Astrocyte (in vitro differentiated cells and primary cell): ENCODE measurements around the gene PLCG2. TPM values are rescaled to one million over a fixed set of nuclear protein-coding genes. Genes with fewer than 3 reads are reported as not detected.

Source experiments
- DNase-seq: peaks from one replicate; pipeline ENCODE4 v3.0.0-alpha.2; 2010; ENCODE audit warnings: low read depth
- FAIRE-seq: peaks from 2 replicates; lab custom pipeline; 2011; peaks lifted over from hg19 to GRCh38; lab: Jason Lieb, UNC
- H2AFZ ChIP-seq: 2 replicates; pipeline ENCODE4 v1.6.0; 2012; ENCODE audit warnings: low read depth, low read length, inconsistent platforms
- H3K27ac ChIP-seq: 2 replicates; pipeline ENCODE4 v1.5.1; 2011; ENCODE audit warnings: low read depth, low read length, inconsistent platforms
- H3K27me3 ChIP-seq: 2 replicates; pipeline ENCODE4 v1.6.0; 2011; ENCODE audit warnings: low read length, inconsistent platforms; ENCODE audit not compliant: insufficient read depth
- H3K36me3 ChIP-seq: 2 replicates; pipeline ENCODE4 v1.5.1; 2011; ENCODE audit warnings: low read length, inconsistent platforms; ENCODE audit not compliant: insufficient read depth
- H3K4me1 ChIP-seq: 2 replicates; pipeline ENCODE4 v1.5.1; 2011; ENCODE audit warnings: low read length, inconsistent platforms; ENCODE audit not compliant: insufficient read depth
- H3K4me2 ChIP-seq: 2 replicates; pipeline ENCODE4 v1.6.0; 2012; ENCODE audit warnings: low read length, inconsistent platforms
- H3K4me3 ChIP-seq: 2 replicates; pipeline ENCODE4 v1.5.1; 2011; ENCODE audit warnings: low read depth, mild to moderate bottlenecking, low read length, inconsistent platforms; ENCODE audit not compliant: insufficient read depth
- H3K79me2 ChIP-seq: 2 replicates; pipeline ENCODE4 v1.6.0; 2012; ENCODE audit warnings: mild to moderate bottlenecking, low read length, inconsistent platforms; ENCODE audit not compliant: insufficient read depth
- H3K9ac ChIP-seq: 2 replicates; pipeline ENCODE4 v1.6.0; 2012; ENCODE audit warnings: mild to moderate bottlenecking, low read length, inconsistent platforms
- H3K9me3 ChIP-seq: 2 replicates; pipeline ENCODE4 v1.5.1; 2012; ENCODE audit warnings: low read depth, mild to moderate bottlenecking, low read length, inconsistent platforms; ENCODE audit not compliant: insufficient read depth
- H4K20me1 ChIP-seq: 2 replicates; pipeline ENCODE4 v1.6.0; 2012; ENCODE audit warnings: low read length, inconsistent platforms; ENCODE audit not compliant: insufficient read depth
- H3K27ac Mint-ChIP-seq: one replicate; pipeline ENCODE4 v1.8.0; 2021; ENCODE audit warnings: mild to moderate bottlenecking, mixed read lengths; ENCODE audit not compliant: unreplicated experiment
- H3K27me3 Mint-ChIP-seq: one replicate; pipeline ENCODE4 v1.8.0; 2021; ENCODE audit warnings: low read depth, mixed read lengths; ENCODE audit not compliant: unreplicated experiment
- H3K36me3 Mint-ChIP-seq: one replicate; pipeline ENCODE4 v1.8.0; 2021; ENCODE audit warnings: low read depth, mixed read lengths; ENCODE audit not compliant: unreplicated experiment
- H3K4me1 Mint-ChIP-seq: one replicate; pipeline ENCODE4 v1.8.0; 2021; ENCODE audit warnings: low read depth, mixed read lengths; ENCODE audit not compliant: unreplicated experiment
- H3K4me3 Mint-ChIP-seq: one replicate; pipeline ENCODE4 v1.8.0; 2021; ENCODE audit warnings: mild to moderate bottlenecking, moderate library complexity, mixed read lengths; ENCODE audit not compliant: unreplicated experiment
- H3K9me3 Mint-ChIP-seq: one replicate; pipeline ENCODE4 v1.8.0; 2021; ENCODE audit warnings: mild to moderate bottlenecking, mixed read lengths; ENCODE audit not compliant: unreplicated experiment
- CTCF ChIP-seq: IDR thresholded peaks from 2 replicates; pipeline ENCODE4 v1.5.1; 2011; ENCODE audit warnings: low read depth, mild to moderate bottlenecking, inconsistent platforms, low read length, moderate library complexity; ENCODE audit not compliant: insufficient read depth
- EZH2 ChIP-seq: IDR thresholded peaks from 2 replicates; pipeline ENCODE4 v1.6.1; 2012; ENCODE audit warnings: mild to moderate bottlenecking, low read length, inconsistent platforms; ENCODE audit not compliant: insufficient read depth
- total RNA-seq: library from RNA; stranded (reverse); gene quantifications from 2 replicates; pipeline ENCODE4 v1.2.1, GENCODE V29; 2021

The PLCG2 gene
- total RNA-seq, 1 donor from 2014 or later, result 3.1 TPM

- H3K4me2 ChIP-seq, result no peak overlapping the region
- H2AFZ ChIP-seq, result no peak overlapping the region
- no peak overlapping the region for H3K4me3 Mint-ChIP-seq
- H3K27ac Mint-ChIP-seq, result no peak overlapping the region
- no peaks in the 10 kb centered on the region for H3K4me1 Mint-ChIP-seq
- H3K27me3 ChIP-seq, result peaks cover 5% of the 10 kb centered on the region
- no peaks in the 10 kb centered on the region for H3K36me3 Mint-ChIP-seq
- H4K20me1 ChIP-seq, result no peaks in the 10 kb centered on the region
- no peak overlapping the region for H3K9ac ChIP-seq
- H3K9me3 Mint-ChIP-seq, result no peaks in the 10 kb centered on the region
- FAIRE-seq, result no peak
- peaks cover 10% of the 10 kb centered on the region for H3K27me3 Mint-ChIP-seq
- H3K36me3 ChIP-seq, result no peaks in the 10 kb centered on the region
- H3K27ac ChIP-seq, result no peak overlapping the region
- H3K9me3 ChIP-seq, result no peaks in the 10 kb centered on the region
- H3K79me2 ChIP-seq, result no peaks in the 10 kb centered on the region
- no peak for DNase-seq
- TF ChIP-seq EZH2 (no peak), CTCF (no peak)
- H3K4me1 ChIP-seq, result no peaks in the 10 kb centered on the region
- no peak overlapping the region for H3K4me3 ChIP-seq
Measured at GRCh38 chr16:81765111-81765919, 13.8 kb upstream of the PLCG2 start.

GRCh38 chr16:81765969-81766368 is 13.1 kb upstream of the PLCG2 start:
- Histone ChIP-seq H2AFZ (no peak overlapping the region), H3K4me1 (no peaks in the 10 kb centered on the region), H3K9ac (no peak overlapping the region), H3K79me2 (no peaks in the 10 kb centered on the region), H3K4me2 (no peak overlapping the region), H3K9me3 (no peaks in the 10 kb centered on the region), H3K27ac (no peak overlapping the region), H3K4me3 (no peak overlapping the region), H3K27me3 (peaks cover 5% of the 10 kb centered on the region), H3K36me3 (no peaks in the 10 kb centered on the region), H4K20me1 (no peaks in the 10 kb centered on the region)
- Mint-ChIP-seq H3K27me3 (peaks cover 10% of the 10 kb centered on the region), H3K4me1 (no peaks in the 10 kb centered on the region), H3K9me3 (no peaks in the 10 kb centered on the region), H3K27ac (no peak overlapping the region), H3K4me3 (no peak overlapping the region), H3K36me3 (no peaks in the 10 kb centered on the region)
- no peak for FAIRE-seq
- DNase-seq, result no peak
- TF ChIP-seq CTCF (no peak), EZH2 (no peak)

- TF ChIP-seq CTCF (no peak), EZH2 (no peak)
- no peak overlapping the region for H3K4me3 ChIP-seq
- H3K27ac ChIP-seq, result no peak overlapping the region
- Mint-ChIP-seq H3K4me3 (no peak overlapping the region), H3K9me3 (no peaks in the 10 kb centered on the region), H3K27ac (no peak overlapping the region), H3K27me3 (peaks cover 21% of the 10 kb centered on the region), H3K4me1 (no peaks in the 10 kb centered on the region), H3K36me3 (no peaks in the 10 kb centered on the region)
- no peaks in the 10 kb centered on the region for H3K79me2 ChIP-seq
- DNase-seq (no peak), FAIRE-seq (no peak)
- H3K9me3 ChIP-seq, result no peaks in the 10 kb centered on the region
- H3K27me3 ChIP-seq, result peaks cover 5% of the 10 kb centered on the region
- no peak overlapping the region for H2AFZ ChIP-seq
- no peak overlapping the region for H3K9ac ChIP-seq
- no peak overlapping the region for H3K4me2 ChIP-seq
- H4K20me1 ChIP-seq, result no peaks in the 10 kb centered on the region
- no peaks in the 10 kb centered on the region for H3K36me3 ChIP-seq
- H3K4me1 ChIP-seq, result no peaks in the 10 kb centered on the region
Measured at GRCh38 chr16:81767987-81768592, 11.0 kb upstream of the PLCG2 start.
